ENCODE results near the gene CD248.

Gene CD248

GRCh38 chr11:66315921-66316811, 678 bp downstream of the CD248 start:
- H3K27ac ChIP-seq (ENCODE audit: low read length), result no peak overlapping the region
- 0 out of 2 replicates have a peak, but pooled peaks cover 2% of the 10 kb centered on the region for H4K20me1 ChIP-seq (ENCODE audit: insufficient read depth, low read length)
- no peaks in the 10 kb centered on the region for H3K36me3 ChIP-seq (ENCODE audit: insufficient read depth, low read length)
- no peak overlapping the region for H2AFZ ChIP-seq (ENCODE audit: low read depth, low read length)
- H3K9me3 ChIP-seq (ENCODE audit: insufficient read depth, low read length, severe bottlenecking), result no peaks in the 10 kb centered on the region
- peak overlapping the region; percentile 23; the same call in 1 of the 2 replicates for H3K9ac ChIP-seq (ENCODE audit: low read depth, low read length)
- no peak for DNase-seq
- H3K4me3 ChIP-seq (ENCODE audit: low read depth in 1 of 2, low read length in 2 of 2), result no peak overlapping the region
- TF ChIP-seq EZH2 (IDR thresholded peaks at IDR 0.05; ENCODE audit: borderline replicate concordance, low read depth, low read length, severe bottlenecking) (no peak), CTCF (IDR thresholded peaks at IDR 0.05; ENCODE audit: borderline replicate concordance, extremely low read depth, low read length, poor library complexity, severe bottlenecking) (no peak)
- H3K27me3 ChIP-seq (ENCODE audit: insufficient read depth, low read length, poor library complexity), result no peaks in the 10 kb centered on the region
- no peaks in the 10 kb centered on the region for H3K79me2 ChIP-seq (ENCODE audit: insufficient read depth, low read length)
- H3K4me1 ChIP-seq (ENCODE audit: insufficient read depth, low read length), result peaks cover 58% of the 10 kb centered on the region
- no peak overlapping the region; the same call in 1 of the 2 replicates for H3K4me2 ChIP-seq (ENCODE audit: insufficient read depth, low read length)
- no peak for ATAC-seq (ENCODE audit: insufficient read depth, low read depth)

GRCh38 chr11:66315498-66315885, 1.4 kb downstream of the CD248 start:
- TF ChIP-seq CTCF (IDR thresholded peaks at IDR 0.05; ENCODE audit: borderline replicate concordance, extremely low read depth, low read length, poor library complexity, severe bottlenecking) (no peak), EZH2 (IDR thresholded peaks at IDR 0.05; ENCODE audit: borderline replicate concordance, low read depth, low read length, severe bottlenecking) (no peak)
- no peak for ATAC-seq (ENCODE audit: insufficient read depth, low read depth)
- no peak for DNase-seq
- no peak overlapping the region for H3K27ac ChIP-seq (ENCODE audit: low read length)
- H3K27me3 ChIP-seq (ENCODE audit: insufficient read depth, low read length, poor library complexity), result no peaks in the 10 kb centered on the region
- H3K4me3 ChIP-seq (ENCODE audit: low read depth in 1 of 2, low read length in 2 of 2), result no peak overlapping the region
- H3K36me3 ChIP-seq (ENCODE audit: insufficient read depth, low read length), result no peaks in the 10 kb centered on the region
- H3K4me1 ChIP-seq (ENCODE audit: insufficient read depth, low read length), result peaks cover 58% of the 10 kb centered on the region
- no peaks in the 10 kb centered on the region for H3K79me2 ChIP-seq (ENCODE audit: insufficient read depth, low read length)
- H3K9me3 ChIP-seq (ENCODE audit: insufficient read depth, low read length, severe bottlenecking), result no peaks in the 10 kb centered on the region
- H4K20me1 ChIP-seq (ENCODE audit: insufficient read depth, low read length), result 0 out of 2 replicates have a peak, but pooled peaks cover 2% of the 10 kb centered on the region
- no peak overlapping the region for H3K9ac ChIP-seq (ENCODE audit: low read depth, low read length)
- H3K4me2 ChIP-seq (ENCODE audit: insufficient read depth, low read length), result no peak overlapping the region
- H2AFZ ChIP-seq (ENCODE audit: low read depth, low read length), result no peak overlapping the region

GRCh38 chr11:66314561-66315497, 2.0 kb downstream of the CD248 start:
- H3K4me2 ChIP-seq (ENCODE audit: insufficient read depth, low read length), result no peak overlapping the region
- H3K79me2 ChIP-seq (ENCODE audit: insufficient read depth, low read length), result no peaks in the 10 kb centered on the region
- H3K4me1 ChIP-seq (ENCODE audit: insufficient read depth, low read length), result peaks cover 58% of the 10 kb centered on the region
- H3K27ac ChIP-seq (ENCODE audit: low read length), result no peak overlapping the region
- no peak overlapping the region for H3K4me3 ChIP-seq (ENCODE audit: low read depth in 1 of 2, low read length in 2 of 2)
- H4K20me1 ChIP-seq (ENCODE audit: insufficient read depth, low read length), result 0 out of 2 replicates have a peak, but pooled peaks cover 2% of the 10 kb centered on the region
- H2AFZ ChIP-seq (ENCODE audit: low read depth, low read length), result no peak overlapping the region
- no peaks in the 10 kb centered on the region for H3K9me3 ChIP-seq (ENCODE audit: insufficient read depth, low read length, severe bottlenecking)
- no peaks in the 10 kb centered on the region for H3K36me3 ChIP-seq (ENCODE audit: insufficient read depth, low read length)
- DNase-seq, result no peak
- no peak overlapping the region for H3K9ac ChIP-seq (ENCODE audit: low read depth, low read length)
- TF ChIP-seq CTCF (IDR thresholded peaks at IDR 0.05; ENCODE audit: borderline replicate concordance, extremely low read depth, low read length, poor library complexity, severe bottlenecking) (no peak), EZH2 (IDR thresholded peaks at IDR 0.05; ENCODE audit: borderline replicate concordance, low read depth, low read length, severe bottlenecking) (no peak)
- H3K27me3 ChIP-seq (ENCODE audit: insufficient read depth, low read length, poor library complexity), result no peaks in the 10 kb centered on the region
- ATAC-seq (ENCODE audit: insufficient read depth, low read depth), result no peak

All from DND-41 (cell line).